SK-N-SH (cell line): ENCODE data around the gene TKT. TPM values are rescaled to one million over a fixed set of nuclear protein-coding genes. Genes with fewer than 3 reads are reported as not detected.
A peak's percentile ranks its signal among the peaks of the same experiment; 100 is the strongest.

ENCODE experiments used
- CTCF ChIA-PET: fragments of 300-600, 350-600 bp; formaldehyde crosslinking; extraction: SDS; loops from one replicate; lab custom pipeline; 2021; lab: Yijun Ruan, JAX
- POLR2A ChIA-PET: fragments of 350-600 bp; sonication (Branson Sonifier 250); formaldehyde crosslinking; extraction: SDS; loops from one replicate; lab custom pipeline; 2020; ENCODE audit warnings: antibody characterized with exemption, inconsistent platforms; lab: Yijun Ruan, JAX
- DNase-seq: peaks from one replicate; pipeline ENCODE4 v3.0.0; 2012
- H2AFZ ChIP-seq: fragments of 200-600 bp; sonication (generic); 2 replicates; pipeline ENCODE4 v1.8.1; 2016; ENCODE audit warnings: antibody characterized with exemption, mild to moderate bottlenecking, low read depth
- H3F3A ChIP-seq: fragments of 200-600 bp; sonication (generic); replicated peaks from 2 replicates; pipeline ENCODE3; 2016; ENCODE audit warnings: antibody characterized with exemption, mild to moderate bottlenecking; ENCODE audit not compliant: insufficient read depth
- H3K27ac ChIP-seq, 2 experiments: fragments of 200-500 bp in 1 of 2; fragments of 200-600 bp in 1 of 2; sonication (Bioruptor generic) in 1 of 2; sonication (generic), shearing (Covaris generic) in 1 of 2; 2 replicates each; pipeline versions ENCODE4 v1.5.1 to v1.6.1; 2014 to 2016; ENCODE audit warnings: low read depth in 2 of 2, inconsistent platforms in 1 of 2, low read length in 1 of 2, mild to moderate bottlenecking in 1 of 2, mixed read lengths in 1 of 2
- H3K27me3 ChIP-seq: fragments of 200-600 bp; sonication (generic), shearing (Covaris generic); 2 replicates; pipeline ENCODE4 v1.6.1; 2016; ENCODE audit warnings: mixed run types; ENCODE audit not compliant: insufficient read depth
- H3K36me3 ChIP-seq, 2 experiments: fragments of 200-500 bp in 1 of 2; fragments of 200-600 bp in 1 of 2; sonication (Bioruptor generic) in 1 of 2; sonication (generic) in 1 of 2; replicated peaks in 1 of 2; 2 replicates each; pipeline versions ENCODE3 to v1.5.1; 2014 to 2016; ENCODE audit warnings: low read length in 1 of 2, mild to moderate bottlenecking in 1 of 2; ENCODE audit not compliant: insufficient read depth in 2 of 2, control insufficient read depth in 1 of 2
- H3K4me1 ChIP-seq, 2 experiments: fragments of 200-500 bp in 1 of 2; fragments of 200-600 bp in 1 of 2; sonication (Bioruptor generic) in 1 of 2; sonication (generic), shearing (Covaris generic) in 1 of 2; 2 replicates each; pipeline versions ENCODE4 v1.5.1 to v1.6.1; 2014 to 2016; ENCODE audit warnings: low read depth in 1 of 2, low read length in 1 of 2, mixed run types in 1 of 2; ENCODE audit not compliant: insufficient read depth in 2 of 2, control insufficient read depth in 1 of 2
- H3K4me2 ChIP-seq: fragments of 200-600 bp; sonication (generic), shearing (Covaris generic); 2 replicates; pipeline ENCODE4 v1.6.1; 2017; ENCODE audit warnings: mixed run types
- H3K4me3 ChIP-seq, 2 experiments: fragments of 200-500 bp in 1 of 2; fragments of 200-600 bp in 1 of 2; sonication (Bioruptor generic) in 1 of 2; sonication (generic), shearing (Covaris generic) in 1 of 2; 2 replicates each; pipeline versions ENCODE4 v1.5.1 to v1.8.1; 2014 to 2016; ENCODE audit warnings: low read depth in 2 of 2, inconsistent platforms in 1 of 2, low read length in 1 of 2, mild to moderate bottlenecking in 1 of 2, mixed read lengths in 1 of 2, moderate library complexity in 1 of 2
- H3K79me2 ChIP-seq: fragments of 200-600 bp; sonication (generic); 2 replicates; pipeline ENCODE4 v1.8.1; 2017; ENCODE audit warnings: mild to moderate bottlenecking; ENCODE audit not compliant: insufficient read depth
- H3K9ac ChIP-seq: fragments of 200-600 bp; sonication (generic); 2 replicates; pipeline ENCODE4 v1.6.1; 2017; ENCODE audit warnings: mixed run types
- H3K9me2 ChIP-seq: fragments of 200-600 bp; sonication (generic); 2 replicates; pipeline ENCODE4 v1.6.1; 2017; ENCODE audit warnings: mixed run types
- H3K9me3 ChIP-seq: fragments of 200-600 bp; sonication (generic); 2 replicates; pipeline ENCODE4 v1.6.1; 2017; ENCODE audit warnings: mixed run types, mild to moderate bottlenecking, moderate library complexity
- H4K20me1 ChIP-seq: fragments of 200-600 bp; sonication (generic); 2 replicates; pipeline ENCODE4 v1.6.1; 2017; ENCODE audit warnings: mild to moderate bottlenecking, mixed run types; ENCODE audit not compliant: insufficient read depth
- CHD2 ChIP-seq: fragments of 150-350 bp; IDR thresholded peaks from 2 replicates; pipeline ENCODE4 v1.6.1; 2018; ENCODE audit warnings: low read length; ENCODE audit not compliant: partially characterized antibody
- ELF1 ChIP-seq: IDR thresholded peaks from 2 replicates; pipeline ENCODE4 v1.4.0; 2012
- EZH2phosphoT487 ChIP-seq: fragments of 200-600 bp; sonication (generic); IDR thresholded peaks from 2 replicates; pipeline ENCODE4 v1.6.1; 2017; ENCODE audit warnings: low read depth, mixed run types, mild to moderate bottlenecking, antibody characterized with exemption, moderate library complexity, borderline replicate concordance
- FOXJ3 ChIP-seq: sonication (generic); formaldehyde crosslinking; IDR thresholded peaks from 2 replicates; pipeline ENCODE4 v1.5.1; 2020; ENCODE audit warnings: mild to moderate bottlenecking, missing genetic modification reagents
- GATA2 ChIP-seq: sonication (generic); formaldehyde crosslinking; IDR thresholded peaks from 2 replicates; pipeline ENCODE4 v1.5.0; 2020; ENCODE audit warnings: mild to moderate bottlenecking, missing genetic modification reagents
- IRF3 ChIP-seq: fragments of 150-350 bp; IDR thresholded peaks from 2 replicates; pipeline ENCODE4 v1.6.1; 2016; ENCODE audit warnings: mild to moderate bottlenecking, low read depth, low read length
- JUND ChIP-seq: IDR thresholded peaks from 2 replicates; pipeline ENCODE4 v1.4.0; 2012
- MAX ChIP-seq: IDR thresholded peaks from 2 replicates; pipeline ENCODE4 v1.4.0; 2012; ENCODE audit warnings: low read depth
- MXI1 ChIP-seq: IDR thresholded peaks from 2 replicates; pipeline ENCODE4 v1.6.1; 2012; ENCODE audit warnings: mild to moderate bottlenecking, low read depth, low read length, improper control_type of control experiment
- NFIC ChIP-seq: IDR thresholded peaks from 2 replicates; pipeline ENCODE4 v1.4.0; 2012; ENCODE audit warnings: borderline replicate concordance
- PBX3 ChIP-seq: IDR thresholded peaks from 2 replicates; pipeline ENCODE4; 2012
- RFX5 ChIP-seq: IDR thresholded peaks from 2 replicates; pipeline ENCODE4 v1.6.1; 2012; ENCODE audit warnings: mild to moderate bottlenecking, improper control_type of control experiment, low read length
- SMC3 ChIP-seq: IDR thresholded peaks from 2 replicates; pipeline ENCODE4 v1.6.1; 2012; ENCODE audit warnings: low read depth, low read length, improper control_type of control experiment
- TCF12 ChIP-seq: IDR thresholded peaks from 2 replicates; pipeline ENCODE4 v1.4.0; 2012
- USF1 ChIP-seq: IDR thresholded peaks from 2 replicates; pipeline ENCODE4 v1.4.0; 2012; ENCODE audit warnings: low read depth, borderline replicate concordance
- USF2 ChIP-seq: fragments of 150-350 bp; IDR thresholded peaks from 2 replicates; pipeline ENCODE4 v1.6.1; 2017; ENCODE audit warnings: antibody characterized with exemption, low read length, low read depth, borderline replicate concordance
- YY1 ChIP-seq: IDR thresholded peaks from 2 replicates; pipeline ENCODE4 v1.4.0; 2012; ENCODE audit warnings: low read depth, mild to moderate bottlenecking
- ZBTB33 ChIP-seq: IDR thresholded peaks from 2 replicates; pipeline ENCODE4 v1.4.0; 2012; ENCODE audit warnings: low read depth, borderline replicate concordance
- WGBS: methylation state at CpG from one replicate; pipeline ENCODE4 v1.1.6; 2017; ENCODE audit warnings: low lambda C conversion rate; 5-methylcytosine and 5-hydroxymethylcytosine counted together
- polyA plus RNA-seq, 3 experiments: library from polyadenylated mRNA; depleted of rRNA; stranded (reverse); fragments of >200 nt; gene quantifications; 2 replicates each; pipeline ENCODE4 v1.2.3, GENCODE V29; 2012

Gene TKT
- polyA plus RNA-seq, 1 of the 3 experiments (the other 2 are of a cell fraction): 144 TPM

GRCh38 chr3:53261712-53262111 lies 5.9 kb upstream of the TKT start:
- Histone ChIP-seq H3K9me2 (no peaks in the 10 kb centered on the region), H3K27me3 (no peaks in the 10 kb centered on the region), H2AFZ (no peak overlapping the region), H3F3A (no peaks in the 10 kb centered on the region), H3K36me3 (no peaks in the 10 kb centered on the region), H3K9me3 (no peaks in the 10 kb centered on the region), H3K27ac (no peak overlapping the region), H3K9ac (no peak overlapping the region), H4K20me1 (no peaks in the 10 kb centered on the region), H3K4me3 (no peak overlapping the region), H3K79me2 (no peaks in the 10 kb centered on the region), H3K4me1 (peaks cover 0 to 14% of the 10 kb centered on the region in 2 experiments; a peak in 1 of 4 replicates), H3K4me2 (no peak overlapping the region)
- 79% methylated on average over 4 of the region's 5 CpGs for WGBS
- no peak for DNase-seq
- ChIA-PET POLR2A (no interaction called here), CTCF (interaction anchor here (1.2 kb wide), 1 partner anchor 42 kb away, joined by 3 read pairs; no protein-coding TSS in a partner anchor)
- TF ChIP-seq JUND (no peak), RFX5 (no peak), IRF3 (no peak), TCF12 (no peak), CHD2 (no peak), PBX3 (peak; percentile 37), GATA2 (CRISPR knock-in tag) (no peak), YY1 (no peak)

GRCh38 chr3:53260286-53260785 lies 4.5 kb upstream of the TKT start:
- Histone ChIP-seq H3K4me2 (no peak overlapping the region), H3K9me3 (no peaks in the 10 kb centered on the region), H3K4me1 (peaks cover 3 to 14% of the 10 kb centered on the region in 2 experiments; a peak in 1 of 4 replicates), H3K9ac (no peak overlapping the region), H3K79me2 (peaks cover 5% of the 10 kb centered on the region), H2AFZ (no peak overlapping the region), H3K4me3 (no peak overlapping the region), H3K27ac (no peak overlapping the region), H3K27me3 (no peaks in the 10 kb centered on the region), H3F3A (no peaks in the 10 kb centered on the region), H3K9me2 (no peaks in the 10 kb centered on the region), H4K20me1 (no peaks in the 10 kb centered on the region; the same call in 1 of the 2 replicates), H3K36me3 (no peaks in the 10 kb centered on the region)
- CTCF ChIA-PET: no interaction called here
- no peak for DNase-seq
- POLR2A ChIA-PET: interaction anchor here (1.0 kb wide), 1 partner anchor 87 kb away, joined by 3 read pairs; no protein-coding TSS in a partner anchor
- WGBS: 89% methylated on average over 3 of the region's 4 CpGs
- no peak for TF ChIP-seq ZBTB33
- TF ChIP-seq RFX5: no peak
- TF ChIP-seq TCF12: no peak
- no peak for TF ChIP-seq CHD2
- no peak for TF ChIP-seq YY1
- TF ChIP-seq EZH2phosphoT487: no peak
- no peak for TF ChIP-seq IRF3
- no peak for TF ChIP-seq ELF1
- no peak for TF ChIP-seq USF2
- TF ChIP-seq FOXJ3 (CRISPR knock-in tag): no peak
- TF ChIP-seq MAX: no peak
- no peak for TF ChIP-seq GATA2 (CRISPR knock-in tag)
- no peak for TF ChIP-seq NFIC
- no peak for TF ChIP-seq SMC3
- no peak for TF ChIP-seq USF1
- no peak for TF ChIP-seq MXI1
- TF ChIP-seq PBX3: no peak
